NCI-H345 treated with DMSO at 0.1 percent for 48 hours (cell line): ENCODE results near the gene SDF2.

Experiments
- DNase-seq: peaks from one replicate; lab custom pipeline; 2025; ENCODE audit not compliant: unreplicated experiment; lab: John Stamatoyannopoulos, UW

SDF2 gene

GRCh38 chr17:28661635-28662526, at the start of gene SDF2, which contains the start of gene SUPT6H:
Gene SDF2 (minus strand): TSS chr17:28661906. CDS start chr17:28661876, 30 bp downstream.
Gene SUPT6H (plus strand): TSS chr17:28662205. CDS start chr17:28673402, 11,197 bp downstream.
- peak; percentile 90 for DNase-seq

DNA sequence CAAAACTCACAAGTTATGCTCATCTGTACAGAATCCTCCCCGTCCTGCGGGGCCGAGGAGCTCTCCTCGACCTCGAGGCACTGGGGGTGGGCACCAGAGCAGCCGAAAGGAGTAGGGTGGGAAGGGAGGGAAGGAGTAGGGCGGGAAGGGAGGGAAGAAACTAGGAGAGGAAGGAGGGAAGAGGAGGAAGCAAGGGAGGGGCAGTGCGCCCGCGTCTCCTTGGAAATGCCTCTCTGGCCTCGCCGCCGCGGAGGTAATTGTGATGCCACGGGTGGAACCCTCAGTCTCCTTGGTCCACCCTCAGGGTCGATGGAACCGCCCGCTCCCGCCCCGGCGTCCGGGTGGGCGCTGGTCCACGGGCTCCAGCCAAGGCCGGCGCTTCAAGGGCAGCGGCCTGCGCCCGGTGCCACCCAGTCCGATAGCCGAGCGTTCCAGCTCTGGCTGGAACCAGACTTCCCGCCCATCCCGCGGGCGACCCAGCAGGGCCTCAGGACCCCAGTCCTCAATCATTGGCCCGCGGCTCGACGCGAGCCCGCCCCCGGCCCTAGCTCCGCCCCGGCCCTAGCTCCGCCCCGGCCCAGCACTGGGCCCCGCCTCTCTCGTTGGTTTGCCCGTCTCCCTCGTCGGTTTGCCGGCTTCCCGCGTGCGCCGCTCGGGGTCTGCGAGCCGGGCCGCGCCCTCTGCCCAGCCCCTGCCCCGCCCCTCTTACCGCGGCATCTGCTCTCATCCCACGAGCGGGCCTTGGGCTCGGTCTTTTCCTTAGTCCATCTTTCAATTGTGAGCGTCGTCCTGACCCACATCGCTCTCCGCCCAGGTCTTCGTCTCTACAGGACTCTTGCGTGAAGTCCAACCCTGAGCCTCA, 49.4 kb upstream of the SDF2 start:
- DNase-seq: peak; percentile 92

DNA sequence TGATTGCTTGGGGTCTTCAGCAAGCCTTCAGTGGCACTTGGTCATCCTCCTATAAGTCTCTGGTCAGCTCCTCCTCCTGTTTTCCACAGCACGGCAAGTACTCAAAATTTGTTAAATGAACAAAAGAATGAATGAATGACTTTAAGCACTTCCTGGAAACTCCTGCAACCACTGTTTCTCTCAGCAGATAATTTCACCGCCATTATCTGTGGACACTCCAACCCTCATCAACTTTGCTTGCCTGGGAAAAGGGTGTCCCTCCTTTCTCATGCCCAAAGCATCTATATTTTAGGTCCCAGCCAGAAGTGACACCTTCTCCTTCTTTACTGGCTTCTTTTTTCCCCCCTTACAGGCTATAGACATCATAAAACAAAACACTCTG, 45.6 kb upstream of the SDF2 start:
- DNase-seq: no peak

DNA sequence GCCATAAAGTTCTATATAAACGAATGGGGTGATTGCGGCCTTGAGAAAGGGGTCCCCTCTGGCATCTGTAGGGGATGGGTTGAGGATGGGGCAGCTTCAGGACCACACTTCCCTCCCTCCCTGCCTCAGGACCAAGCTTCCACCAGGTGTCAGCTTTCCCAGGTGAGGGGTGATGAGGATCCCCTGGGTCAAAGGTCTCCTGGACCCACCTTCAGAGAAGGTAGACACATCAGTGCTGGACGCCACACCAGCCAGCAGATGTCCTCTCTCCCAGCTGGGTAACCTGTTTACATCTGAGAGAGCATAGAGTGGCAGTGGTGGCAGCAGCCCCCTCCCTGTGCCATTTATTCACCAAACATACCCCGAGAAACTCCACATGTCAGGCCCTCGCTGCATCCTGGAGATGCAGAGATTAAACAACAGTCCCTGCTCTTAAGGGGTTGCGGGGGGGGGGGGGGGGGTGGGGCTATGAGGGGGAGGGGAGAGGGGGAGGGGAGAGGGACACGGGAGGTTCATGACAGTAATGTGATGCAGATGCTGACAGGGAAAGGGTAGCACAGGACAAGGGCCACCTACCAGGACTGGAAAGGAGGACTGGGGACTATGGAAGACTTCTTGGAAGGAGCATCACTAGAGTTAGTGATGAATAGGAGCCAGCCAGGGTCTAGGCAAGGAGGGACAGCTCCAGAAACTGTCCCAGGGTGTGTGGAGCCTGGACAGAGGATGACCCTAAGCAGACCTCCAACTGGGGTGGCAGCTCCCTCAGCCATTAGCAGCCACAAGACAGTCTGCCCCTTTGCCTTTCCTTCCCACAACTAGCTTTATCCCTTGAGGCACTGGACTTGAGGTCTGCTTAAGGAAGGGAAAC, 45.0 kb upstream of the SDF2 start:
- DNase-seq: no peak

DNA sequence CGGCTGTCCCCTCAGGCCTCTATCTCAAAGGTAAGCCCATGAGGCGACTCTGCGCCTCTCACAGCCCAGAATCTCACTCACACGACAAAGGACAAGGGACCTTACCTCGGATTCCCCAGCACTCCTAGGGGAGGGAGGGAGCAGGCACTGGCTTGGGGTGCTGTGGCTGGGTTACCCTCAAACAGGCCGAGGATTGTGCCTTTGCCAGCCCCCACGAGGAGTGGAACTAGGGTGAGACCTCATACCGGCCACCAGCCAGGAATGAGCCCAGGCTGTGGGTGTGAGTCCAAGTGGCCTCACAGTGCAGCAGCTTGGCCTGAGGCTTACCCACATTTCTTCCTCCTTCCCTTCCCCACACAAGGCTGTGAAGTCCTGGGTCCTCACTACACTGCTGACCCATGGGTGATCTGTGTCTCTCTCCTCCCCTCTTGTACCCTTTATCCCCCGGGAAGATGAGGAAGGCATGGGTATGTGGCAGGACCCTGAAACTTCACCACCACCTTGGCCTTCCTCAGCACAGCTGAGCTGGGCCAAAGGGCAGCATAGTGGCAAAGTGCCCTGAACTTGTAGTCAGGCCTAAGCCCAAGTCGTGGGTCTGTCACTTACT, 44.1 kb upstream of the SDF2 start:
- DNase-seq: no peak

DNA sequence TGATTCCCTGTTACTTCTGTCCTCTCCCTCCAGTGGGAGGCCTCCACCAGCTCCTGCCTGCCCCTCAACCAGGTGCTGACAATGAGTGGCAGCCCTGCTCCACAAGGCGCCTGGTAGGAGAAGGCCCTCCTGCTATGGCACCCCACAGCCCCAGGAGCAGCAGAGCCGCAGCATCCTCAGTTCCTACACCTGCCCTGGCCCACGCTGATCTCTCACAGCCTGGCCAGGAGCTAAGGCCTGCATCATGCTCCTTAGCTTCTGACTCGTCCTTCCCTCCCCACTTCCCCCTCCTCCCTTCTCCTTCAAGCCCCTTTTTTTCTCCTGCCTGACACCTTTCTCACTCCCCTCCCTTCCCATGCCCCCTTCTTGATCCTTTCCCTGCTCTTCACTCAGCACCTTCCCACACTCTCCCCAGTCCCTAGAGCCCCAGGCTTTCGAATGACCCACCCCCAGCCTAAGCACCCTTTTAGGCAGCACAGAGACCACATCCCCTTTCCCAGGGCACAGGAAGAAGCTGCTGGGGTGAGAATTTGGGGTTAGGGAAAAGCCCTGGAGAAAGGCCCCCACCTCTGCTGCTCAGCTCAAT, 43.5 kb upstream of the SDF2 start:
- peak; percentile 20 for DNase-seq

DNA sequence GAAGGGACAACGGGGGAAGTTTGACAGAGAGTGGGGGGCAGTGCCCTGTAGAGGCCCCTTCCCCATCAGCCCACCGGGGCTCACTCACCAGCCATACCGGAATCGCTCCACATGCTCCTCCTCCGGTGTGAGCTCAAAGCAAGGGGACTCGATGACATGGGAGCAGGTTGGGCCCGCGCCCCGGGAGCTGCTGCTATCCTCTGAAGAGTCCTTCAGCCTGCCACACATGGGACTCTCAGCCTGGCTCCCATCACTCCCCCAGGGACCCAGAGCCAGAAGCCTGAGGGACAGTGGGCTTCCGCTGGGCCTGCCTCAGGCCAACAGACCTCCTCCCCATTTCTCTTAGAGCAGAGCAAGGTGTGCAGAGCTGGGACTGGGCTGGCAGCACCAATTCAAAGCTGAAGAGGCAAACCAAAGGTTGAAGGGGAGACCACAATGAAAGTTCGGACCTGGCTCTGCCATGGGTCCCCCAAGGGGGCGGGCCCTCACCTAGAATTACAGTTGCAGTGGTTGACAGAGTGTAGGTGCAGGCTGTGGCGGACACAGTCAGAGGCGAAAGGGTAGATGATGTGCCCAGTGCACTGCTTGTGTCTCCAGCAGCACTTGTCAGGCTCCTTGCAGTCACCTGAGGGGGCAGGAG, 42.6 kb upstream of the SDF2 start:
- DNase-seq: no peak

DNA sequence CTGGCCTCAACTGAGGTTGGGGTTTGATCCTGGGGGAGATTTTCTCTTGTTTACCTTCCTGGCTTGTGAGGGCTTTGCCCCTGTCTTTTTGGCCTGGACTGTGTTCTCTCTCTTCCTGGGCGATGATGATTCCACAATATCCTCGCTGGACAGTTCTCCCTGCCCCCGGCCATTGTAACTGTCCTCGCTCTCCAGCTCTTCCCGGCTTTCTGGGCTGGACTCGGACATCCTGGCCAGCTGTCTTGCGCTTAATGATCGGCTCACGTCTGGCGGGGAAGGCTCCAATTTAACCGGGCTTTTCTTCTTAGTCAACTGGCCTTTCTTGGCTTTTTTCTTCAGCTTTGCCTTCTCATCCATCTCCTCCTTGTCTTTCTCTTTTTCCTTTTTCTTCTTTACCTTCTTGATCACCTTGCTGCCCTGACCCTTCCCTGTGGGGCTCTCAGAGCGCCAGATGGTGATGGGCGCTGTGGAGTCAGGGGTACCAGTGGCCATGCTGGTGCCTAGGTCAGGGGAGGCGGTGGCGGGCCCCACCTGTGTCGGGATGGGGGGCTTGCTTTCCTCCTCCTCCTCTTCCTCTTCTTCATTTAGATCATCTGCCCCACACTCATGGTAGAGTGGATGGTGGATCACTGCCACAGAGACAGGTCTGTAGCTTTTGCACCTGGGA, 42.0 kb upstream of the SDF2 start:
- no peak for DNase-seq

DNA sequence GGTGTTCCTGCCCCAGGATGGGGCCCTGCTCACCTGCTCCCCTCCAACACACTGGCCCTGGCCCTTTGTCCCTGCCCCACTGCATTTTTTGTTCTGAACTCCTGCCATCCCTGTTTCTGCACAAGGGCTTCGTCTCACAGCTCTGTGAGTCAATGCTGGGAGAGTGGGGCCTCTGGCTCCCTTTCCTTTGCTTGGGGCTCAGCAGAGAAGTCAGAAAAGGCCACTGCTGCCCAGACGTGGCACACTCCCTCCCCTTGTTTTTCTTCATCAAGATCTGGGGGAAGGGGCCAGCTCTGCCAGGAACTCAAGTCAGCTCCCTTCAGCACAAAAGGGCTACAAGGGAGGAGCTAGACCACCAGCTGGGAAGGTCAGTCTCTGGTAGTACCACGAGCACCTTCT, 41.0 kb upstream of the SDF2 start:
- no peak for DNase-seq

DNA sequence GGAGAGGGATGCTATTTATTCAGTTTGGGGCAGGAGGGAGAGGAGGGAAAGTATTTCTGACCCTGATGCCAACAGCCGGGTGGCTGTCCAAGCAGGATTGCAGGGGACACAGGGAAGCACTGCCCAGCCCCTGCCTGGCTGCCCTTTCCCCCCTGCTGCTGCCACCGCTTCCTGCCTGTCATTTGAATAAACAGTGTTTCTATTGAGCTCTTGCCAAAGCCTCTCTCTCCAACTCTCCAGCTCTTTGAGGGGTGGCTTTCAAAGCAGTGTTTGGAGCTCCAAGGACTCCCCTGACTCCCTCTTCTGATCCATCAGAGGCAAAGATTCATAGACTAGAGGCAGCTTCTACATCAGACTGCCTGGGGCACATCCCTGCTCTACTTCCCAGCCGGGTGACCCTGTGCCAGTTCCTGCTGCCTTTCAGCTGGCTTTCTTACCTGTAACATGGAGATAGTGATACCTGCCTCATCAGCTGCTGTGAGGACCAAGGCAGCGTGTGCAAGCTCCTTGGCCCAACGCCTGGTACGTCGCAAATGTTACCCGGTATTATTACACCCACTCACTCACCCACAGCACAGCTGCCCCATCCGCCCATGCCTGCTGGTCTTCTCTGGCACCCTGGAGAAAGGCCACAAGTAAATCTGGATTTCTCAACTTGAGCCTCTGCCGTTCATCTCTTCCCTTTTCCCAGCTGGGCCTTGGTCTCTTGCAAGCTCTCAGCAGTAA, 40.5 kb upstream of the SDF2 start:
- peak; percentile 66 for DNase-seq

- DNase-seq: no peak
Observed at GRCh38 chr17:28700830-28701492, 39.3 kb upstream of the SDF2 start.

GRCh38 chr17:28700278-28700677, 38.6 kb upstream of the SDF2 start:
- no peak for DNase-seq

DNA sequence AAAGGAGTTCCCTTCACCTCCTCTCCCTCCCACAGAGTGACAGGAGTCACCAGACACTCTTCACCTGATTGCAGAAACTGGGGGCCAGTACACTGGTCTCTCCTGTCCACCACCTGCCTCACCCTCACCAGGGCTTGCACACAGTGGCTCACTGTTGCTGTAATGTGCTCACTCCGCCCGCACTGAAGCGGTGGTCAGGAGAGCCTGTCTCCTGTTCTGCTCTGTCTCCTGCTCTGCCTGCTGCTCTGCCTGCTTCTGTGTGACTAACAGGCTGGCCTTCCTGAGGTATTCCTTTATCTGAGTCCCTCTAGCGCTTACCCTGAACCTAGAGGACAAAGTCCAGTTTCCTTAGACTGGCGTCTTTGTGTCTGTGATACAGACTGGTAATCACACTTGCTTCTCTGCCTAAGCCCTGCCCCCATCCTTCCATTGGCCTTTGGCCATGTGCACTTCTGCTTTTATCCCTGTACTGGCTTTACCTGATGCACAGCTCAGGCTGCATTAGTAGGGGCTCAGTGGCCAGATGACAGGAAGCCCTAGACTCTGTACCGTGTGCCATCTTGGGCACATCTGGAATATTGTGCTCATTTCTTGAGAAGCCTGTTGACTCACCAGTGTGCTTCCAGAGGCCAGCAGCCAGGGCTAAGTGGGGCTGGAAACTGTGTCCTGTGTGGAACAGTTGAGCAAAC, 36.7 kb upstream of the SDF2 start:
- DNase-seq: no peak

GRCh38 chr17:28693869-28694268, 32.2 kb upstream of the SDF2 start:
- DNase-seq: no peak

- DNase-seq: no peak
Observed at GRCh38 chr17:28689011-28689410, 27.3 kb upstream of the SDF2 start.

DNA sequence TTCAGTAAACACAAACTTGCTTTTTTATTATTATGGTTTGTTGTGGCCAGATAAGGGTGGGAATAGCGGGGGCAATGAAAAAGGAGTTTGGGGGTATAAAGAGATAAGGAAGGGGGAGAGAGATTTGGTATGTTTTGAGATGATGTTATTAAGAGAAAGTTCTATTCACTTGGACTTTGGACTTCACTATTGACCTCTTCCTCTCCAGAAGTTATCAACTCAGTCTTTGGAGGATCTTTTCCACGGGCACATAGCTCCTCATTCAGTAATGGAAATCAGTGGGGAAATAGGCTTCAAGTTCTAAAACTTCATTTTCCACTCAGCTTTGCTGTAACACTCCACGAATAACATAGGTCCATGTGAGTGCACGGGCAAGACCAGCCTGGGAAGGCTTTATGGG, 26.8 kb upstream of the SDF2 start:
- no peak for DNase-seq

GRCh38 chr17:28686296-28686695, 24.6 kb upstream of the SDF2 start:
- no peak for DNase-seq
